ENCODE data around the gene ENTPD5. TPM values are rescaled to one million over a fixed set of nuclear protein-coding genes. Genes with fewer than 3 reads are reported as not detected.

Gene ENTPD5
- polyA plus RNA-seq, 1 donor from 2014 or later = 5.7 TPM

DNA sequence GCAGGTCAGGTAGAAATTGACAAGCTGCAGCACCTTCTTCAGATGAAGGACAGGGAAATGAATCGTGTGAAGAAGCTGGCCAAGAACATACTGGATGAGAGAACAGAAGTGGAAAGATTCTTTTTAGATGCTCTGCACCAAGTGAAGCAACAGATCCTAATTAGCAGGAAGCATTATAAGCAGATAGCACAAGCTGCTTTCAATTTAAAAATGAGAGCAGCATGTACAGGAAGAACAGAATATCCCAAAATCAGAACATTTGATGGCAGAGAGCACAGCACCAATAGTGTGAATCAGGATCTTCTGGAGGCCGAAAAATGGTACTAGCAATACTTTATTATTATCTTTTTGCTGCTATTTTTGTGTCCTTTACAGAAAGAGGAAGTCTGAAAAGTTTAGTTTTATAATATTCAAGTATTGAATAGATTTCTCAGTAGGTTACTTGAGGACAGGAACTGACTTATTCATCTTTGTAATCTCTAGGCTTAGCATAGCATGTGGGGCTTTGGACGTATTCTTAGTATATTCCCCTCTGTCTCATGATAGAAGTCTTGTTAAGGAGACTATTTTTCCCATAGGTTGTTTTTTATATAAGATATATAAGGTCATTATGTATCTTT is 30.9 kb upstream of the ENTPD5 start:
- H3F3A ChIP-seq (ENCODE audit: insufficient read depth, low read length, poor library complexity, severe bottlenecking) = no peaks in the 10 kb centered on the region
- no peak overlapping the region for H2AFZ ChIP-seq (ENCODE audit: low read depth, low read length)
- no peak for TF ChIP-seq EP300 (conservative IDR thresholded peaks at IDR 0.05; ENCODE audit: poor library complexity, severe bottlenecking)
- TF ChIP-seq, protein P1, sequence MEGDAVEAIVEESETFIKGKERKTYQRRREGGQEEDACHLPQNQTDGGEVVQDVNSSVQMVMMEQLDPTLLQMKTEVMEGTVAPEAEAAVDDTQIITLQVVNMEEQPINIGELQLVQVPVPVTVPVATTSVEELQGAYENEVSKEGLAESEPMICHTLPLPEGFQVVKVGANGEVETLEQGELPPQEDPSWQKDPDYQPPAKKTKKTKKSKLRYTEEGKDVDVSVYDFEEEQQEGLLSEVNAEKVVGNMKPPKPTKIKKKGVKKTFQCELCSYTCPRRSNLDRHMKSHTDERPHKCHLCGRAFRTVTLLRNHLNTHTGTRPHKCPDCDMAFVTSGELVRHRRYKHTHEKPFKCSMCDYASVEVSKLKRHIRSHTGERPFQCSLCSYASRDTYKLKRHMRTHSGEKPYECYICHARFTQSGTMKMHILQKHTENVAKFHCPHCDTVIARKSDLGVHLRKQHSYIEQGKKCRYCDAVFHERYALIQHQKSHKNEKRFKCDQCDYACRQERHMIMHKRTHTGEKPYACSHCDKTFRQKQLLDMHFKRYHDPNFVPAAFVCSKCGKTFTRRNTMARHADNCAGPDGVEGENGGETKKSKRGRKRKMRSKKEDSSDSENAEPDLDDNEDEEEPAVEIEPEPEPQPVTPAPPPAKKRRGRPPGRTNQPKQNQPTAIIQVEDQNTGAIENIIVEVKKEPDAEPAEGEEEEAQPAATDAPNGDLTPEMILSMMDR (IDR thresholded peaks at IDR 0.05; ENCODE audit: poor library complexity, severe bottlenecking) = no peak
- TF ChIP-seq MXI1 (conservative IDR thresholded peaks at IDR 0.05; ENCODE audit: poor library complexity, severe bottlenecking) = no peak
- TF ChIP-seq RAD21 (conservative IDR thresholded peaks at IDR 0.05) = no peak
- no peak for TF ChIP-seq SMC3 (conservative IDR thresholded peaks at IDR 0.05; ENCODE audit: poor library complexity)
- TF ChIP-seq EZH2 (IDR thresholded peaks at IDR 0.05; ENCODE audit: borderline replicate concordance, insufficient read depth, low read length, poor library complexity, severe bottlenecking) = no peak
- TF ChIP-seq, protein P2, sequence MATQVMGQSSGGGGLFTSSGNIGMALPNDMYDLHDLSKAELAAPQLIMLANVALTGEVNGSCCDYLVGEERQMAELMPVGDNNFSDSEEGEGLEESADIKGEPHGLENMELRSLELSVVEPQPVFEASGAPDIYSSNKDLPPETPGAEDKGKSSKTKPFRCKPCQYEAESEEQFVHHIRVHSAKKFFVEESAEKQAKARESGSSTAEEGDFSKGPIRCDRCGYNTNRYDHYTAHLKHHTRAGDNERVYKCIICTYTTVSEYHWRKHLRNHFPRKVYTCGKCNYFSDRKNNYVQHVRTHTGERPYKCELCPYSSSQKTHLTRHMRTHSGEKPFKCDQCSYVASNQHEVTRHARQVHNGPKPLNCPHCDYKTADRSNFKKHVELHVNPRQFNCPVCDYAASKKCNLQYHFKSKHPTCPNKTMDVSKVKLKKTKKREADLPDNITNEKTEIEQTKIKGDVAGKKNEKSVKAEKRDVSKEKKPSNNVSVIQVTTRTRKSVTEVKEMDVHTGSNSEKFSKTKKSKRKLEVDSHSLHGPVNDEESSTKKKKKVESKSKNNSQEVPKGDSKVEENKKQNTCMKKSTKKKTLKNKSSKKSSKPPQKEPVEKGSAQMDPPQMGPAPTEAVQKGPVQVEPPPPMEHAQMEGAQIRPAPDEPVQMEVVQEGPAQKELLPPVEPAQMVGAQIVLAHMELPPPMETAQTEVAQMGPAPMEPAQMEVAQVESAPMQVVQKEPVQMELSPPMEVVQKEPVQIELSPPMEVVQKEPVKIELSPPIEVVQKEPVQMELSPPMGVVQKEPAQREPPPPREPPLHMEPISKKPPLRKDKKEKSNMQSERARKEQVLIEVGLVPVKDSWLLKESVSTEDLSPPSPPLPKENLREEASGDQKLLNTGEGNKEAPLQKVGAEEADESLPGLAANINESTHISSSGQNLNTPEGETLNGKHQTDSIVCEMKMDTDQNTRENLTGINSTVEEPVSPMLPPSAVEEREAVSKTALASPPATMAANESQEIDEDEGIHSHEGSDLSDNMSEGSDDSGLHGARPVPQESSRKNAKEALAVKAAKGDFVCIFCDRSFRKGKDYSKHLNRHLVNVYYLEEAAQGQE (IDR thresholded peaks at IDR 0.05; ENCODE audit: borderline replicate concordance) = no peak
- no peak for TF ChIP-seq POLR2AphosphoS5 (IDR thresholded peaks at IDR 0.05)
- TF ChIP-seq TAF1 (IDR thresholded peaks at IDR 0.05; ENCODE audit: low read depth) = no peak
- no peaks in the 10 kb centered on the region for H3K79me2 ChIP-seq (replicated peaks; ENCODE audit: insufficient read depth, low read length)
- no peaks in the 10 kb centered on the region for H3K9me2 ChIP-seq (ENCODE audit: insufficient read depth, low read length)
- H3K27ac ChIP-seq (ENCODE audit: low read length) = no peak overlapping the region
- no peaks in the 10 kb centered on the region for H4K20me1 ChIP-seq (ENCODE audit: insufficient read depth)
- H3K27me3 ChIP-seq (ENCODE audit: insufficient read depth, low read depth, low read length) = no peaks in the 10 kb centered on the region
- H3K9me3 ChIP-seq (ENCODE audit: low read length) = no peaks in the 10 kb centered on the region
- no peak overlapping the region for H3K4me3 ChIP-seq (ENCODE audit: low read length)
- no peak overlapping the region for H3K4me2 ChIP-seq (ENCODE audit: low read length)
- no peak overlapping the region for H3K9ac ChIP-seq (ENCODE audit: low read length)
- no peaks in the 10 kb centered on the region for H3K36me3 ChIP-seq (ENCODE audit: insufficient read depth, low read length)

DNA sequence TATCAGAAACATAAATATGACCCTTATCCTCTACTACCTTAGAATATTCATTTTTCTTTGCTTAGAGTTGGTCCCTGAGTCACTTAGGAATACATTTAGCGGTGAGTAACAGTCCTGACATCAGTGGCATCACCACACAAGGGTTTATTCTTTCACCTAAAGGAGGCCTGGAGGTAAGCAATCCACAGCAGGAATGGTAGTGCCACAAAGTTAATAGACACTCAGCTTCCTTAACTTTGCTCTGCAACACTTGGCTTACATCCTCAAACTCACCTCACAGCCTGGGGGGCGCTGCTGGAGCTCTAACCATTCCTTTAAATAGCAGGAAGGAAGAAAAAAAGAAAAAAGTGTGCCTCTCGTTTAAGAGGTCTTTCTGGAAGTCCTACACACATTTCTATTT is 29.2 kb upstream of the ENTPD5 start:
- no peak overlapping the region for H3K27ac ChIP-seq (ENCODE audit: low read length)
- H2AFZ ChIP-seq (ENCODE audit: low read depth, low read length) = no peak overlapping the region
- no peak overlapping the region for H3K4me3 ChIP-seq (ENCODE audit: low read length)
- no peaks in the 10 kb centered on the region for H3K9me2 ChIP-seq (ENCODE audit: insufficient read depth, low read length)
- no peak overlapping the region for H3K4me2 ChIP-seq (ENCODE audit: low read length)
- TF ChIP-seq SMC3 (conservative IDR thresholded peaks at IDR 0.05; ENCODE audit: poor library complexity) (no peak), EP300 (conservative IDR thresholded peaks at IDR 0.05; ENCODE audit: poor library complexity, severe bottlenecking) (no peak), RAD21 (conservative IDR thresholded peaks at IDR 0.05) (no peak), MXI1 (conservative IDR thresholded peaks at IDR 0.05; ENCODE audit: poor library complexity, severe bottlenecking) (no peak), POLR2AphosphoS5 (IDR thresholded peaks at IDR 0.05) (no peak), TAF1 (IDR thresholded peaks at IDR 0.05; ENCODE audit: low read depth) (no peak), EZH2 (IDR thresholded peaks at IDR 0.05; ENCODE audit: borderline replicate concordance, insufficient read depth, low read length, poor library complexity, severe bottlenecking) (no peak)
- TF ChIP-seq, protein P2 (IDR thresholded peaks at IDR 0.05; ENCODE audit: borderline replicate concordance) = no peak
- TF ChIP-seq, protein P1 (IDR thresholded peaks at IDR 0.05; ENCODE audit: poor library complexity, severe bottlenecking) = no peak
- H3K36me3 ChIP-seq (ENCODE audit: insufficient read depth, low read length) = no peaks in the 10 kb centered on the region
- H3K9ac ChIP-seq (ENCODE audit: low read length) = no peak overlapping the region
- no peaks in the 10 kb centered on the region for H3K9me3 ChIP-seq (ENCODE audit: low read length)
- no peaks in the 10 kb centered on the region for H3K79me2 ChIP-seq (replicated peaks; ENCODE audit: insufficient read depth, low read length)
- H3F3A ChIP-seq (ENCODE audit: insufficient read depth, low read length, poor library complexity, severe bottlenecking) = no peaks in the 10 kb centered on the region
- no peaks in the 10 kb centered on the region for H3K27me3 ChIP-seq (ENCODE audit: insufficient read depth, low read depth, low read length)
- no peaks in the 10 kb centered on the region for H4K20me1 ChIP-seq (ENCODE audit: insufficient read depth)
